Natural killer cell (primary cell): ENCODE measurements around the gene ERBIN. TPM values are rescaled to one million over a fixed set of nuclear protein-coding genes. Genes with fewer than 3 reads are reported as not detected.
A peak's percentile ranks its signal among the peaks of the same experiment; 100 is the strongest.

Source experiments
- ATAC-seq, 3 donors: fragments of 150-1000 bp in 2 of 3; fragments of 200-7000 bp in 1 of 3; cut with Tn5 transposase; 1 replicate in 1 of 3; 2 replicates in 2 of 3; pipeline ENCODE4 v1.10.0; 2021; ENCODE audit warnings: mild to moderate bottlenecking in 2 of 3, moderate library complexity in 2 of 3
- DNase-seq, 2 donors: peaks; one replicate each; pipeline versions ENCODE4 v3.0.0 to v3.0.0-alpha.2; 2013 to 2021; ENCODE audit warnings: mixed read lengths in 1 of 2
- H3K27ac ChIP-seq: one replicate; pipeline ENCODE4 v1.5.1; 2013; ENCODE audit warnings: mild to moderate bottlenecking, low read length
- H3K27me3 ChIP-seq: one replicate; pipeline ENCODE4 v1.6.1; 2013; ENCODE audit warnings: low read length; ENCODE audit not compliant: control insufficient read depth, insufficient read depth
- H3K36me3 ChIP-seq: one replicate; pipeline ENCODE4 v1.6.1; 2013; ENCODE audit warnings: low read length; ENCODE audit not compliant: control insufficient read depth, insufficient read depth
- H3K4me1 ChIP-seq: one replicate; pipeline ENCODE4 v1.6.1; 2013; ENCODE audit warnings: low read length; ENCODE audit not compliant: control insufficient read depth, insufficient read depth
- H3K4me3 ChIP-seq: one replicate; pipeline ENCODE4 v1.5.1; 2013; ENCODE audit warnings: low read length
- H3K9me3 ChIP-seq: one replicate; pipeline ENCODE4 v1.6.1; 2013; ENCODE audit warnings: low read length; ENCODE audit not compliant: control insufficient read depth, insufficient read depth
- H3K27ac Mint-ChIP-seq, 2 donors: one replicate each; pipeline ENCODE4 v1.8.0; 2022; ENCODE audit warnings: mild to moderate bottlenecking in 2 of 2, mixed read lengths in 2 of 2, moderate library complexity in 1 of 2
- H3K27me3 Mint-ChIP-seq, 2 donors: one replicate each; pipeline ENCODE4 v1.8.0; 2022; ENCODE audit warnings: low read depth in 2 of 2, mixed read lengths in 2 of 2
- H3K36me3 Mint-ChIP-seq: one replicate; pipeline ENCODE4 v1.8.0; 2022; ENCODE audit warnings: mixed read lengths
- H3K4me1 Mint-ChIP-seq, 2 donors: one replicate each; pipeline ENCODE4 v1.8.0; 2022; ENCODE audit warnings: mixed read lengths in 2 of 2
- H3K4me3 Mint-ChIP-seq: one replicate; pipeline ENCODE4 v1.8.0; 2022; ENCODE audit warnings: mild to moderate bottlenecking, moderate library complexity, mixed read lengths
- H3K9me3 Mint-ChIP-seq, 2 donors: one replicate each; pipeline ENCODE4 v1.8.0; 2022; ENCODE audit warnings: mixed read lengths in 2 of 2
- CTCF ChIP-seq: fragments of 200-600 bp; IDR thresholded peaks from one replicate; pipeline ENCODE4 v1.8.0; 2022; ENCODE audit warnings: antibody characterized with exemption
- WGBS: methylation state at CpG from one replicate; pipeline ENCODE4 v1.1.7; 2013; ENCODE audit warnings: missing lambda C conversion rate; ENCODE audit not compliant: insufficient coverage; 5-methylcytosine and 5-hydroxymethylcytosine counted together
- intact Hi-C: fragments of 100-400 bp; cut with micrococcal nuclease; formaldehyde crosslinking; loops from one replicate; pipeline ENCODE4 v1.14.2; 2022
- total RNA-seq, 4 donors: library from RNA; stranded (reverse); fragments of 120-200 nt in 1 of 4; gene quantifications; one replicate each; pipeline versions ENCODE4 v1.2.3 to v1.2.4, GENCODE V29; 2013 to 2022

ERBIN gene
- total RNA-seq, 3 donors from 2014 or later (not counting 1 experiment from before 2014, with no cell fraction given) = 153 to 171 (median 166) TPM

GRCh38 chr5:65994117-65994786 is 67.9 kb downstream of the ERBIN start:
- Mint-ChIP-seq H3K36me3 (no peaks in the 10 kb centered on the region), H3K27ac (peak overlapping the region; percentile 45 to 84), H3K4me3 (no peak overlapping the region), H3K9me3 (no peaks in the 10 kb centered on the region), H3K27me3 (no peaks in the 10 kb centered on the region), H3K4me1 (peaks cover 45 to 50% of the 10 kb centered on the region in 2 donors)
- TF ChIP-seq CTCF = no peak
- no peak for DNase-seq
- Histone ChIP-seq H3K27ac (no peak overlapping the region), H3K4me1 (no peaks in the 10 kb centered on the region), H3K36me3 (peaks cover 34% of the 10 kb centered on the region), H3K9me3 (no peaks in the 10 kb centered on the region), H3K27me3 (no peaks in the 10 kb centered on the region), H3K4me3 (no peak overlapping the region)
- ATAC-seq = peak in 2 of 3 donors; percentile 30 to 50
- no CpG with 5 or more reads among the region's 1 CpG for WGBS
- intact Hi-C loops = no loop called here

- no peak for TF ChIP-seq CTCF
- H3K4me3 Mint-ChIP-seq = no peak overlapping the region
- no peaks in the 10 kb centered on the region for H3K27me3 Mint-ChIP-seq
- Histone ChIP-seq H3K27me3 (no peaks in the 10 kb centered on the region), H3K9me3 (no peaks in the 10 kb centered on the region), H3K4me1 (no peaks in the 10 kb centered on the region), H3K4me3 (no peak overlapping the region), H3K36me3 (peaks cover 22% of the 10 kb centered on the region), H3K27ac (no peak overlapping the region)
- intact Hi-C loops = no loop called here
- H3K4me1 Mint-ChIP-seq = peaks cover 64 to 68% of the 10 kb centered on the region in 2 donors
- no peak for ATAC-seq
- peak overlapping the region; percentile 48 to 65 for H3K27ac Mint-ChIP-seq
- H3K36me3 Mint-ChIP-seq = no peaks in the 10 kb centered on the region
- H3K9me3 Mint-ChIP-seq = no peaks in the 10 kb centered on the region
- WGBS = 98% methylated on average over 8 of the region's 9 CpGs
- no peak for DNase-seq
These were observed 72.8 kb downstream of the ERBIN start for GRCh38 chr5:65999061-65999723.

GRCh38 chr5:66001952-66002351 is 75.6 kb downstream of the ERBIN start:
- no peaks in the 10 kb centered on the region for H3K9me3 ChIP-seq
- TF ChIP-seq CTCF = no peak
- H3K4me1 ChIP-seq = no peaks in the 10 kb centered on the region
- Mint-ChIP-seq H3K4me1 (peaks cover 59 to 62% of the 10 kb centered on the region in 2 donors), H3K27me3 (no peaks in the 10 kb centered on the region), H3K4me3 (no peak overlapping the region), H3K27ac (peak overlapping the region; percentile 40 to 75), H3K9me3 (no peaks in the 10 kb centered on the region), H3K36me3 (no peaks in the 10 kb centered on the region)
- intact Hi-C loops = no loop called here
- 95% methylated on average over 4 of the region's 4 CpGs for WGBS
- peaks cover 14% of the 10 kb centered on the region for H3K36me3 ChIP-seq
- H3K27ac ChIP-seq = no peak overlapping the region
- no peak for DNase-seq
- no peak overlapping the region for H3K4me3 ChIP-seq
- no peak for ATAC-seq
- no peaks in the 10 kb centered on the region for H3K27me3 ChIP-seq
